Adrenal gland (tissue), 12 donors: ENCODE measurements around the gene TMEM236. TPM values are rescaled to one million over a fixed set of nuclear protein-coding genes. Genes with fewer than 3 reads are reported as not detected.
A peak's percentile ranks its signal among the peaks of the same experiment; 100 is the strongest.

Experiments
- DNase-seq, 7 donors: peaks; one replicate each; pipeline ENCODE4 v3.0.0-alpha.2; 2019 to 2020
- H3K27ac ChIP-seq, 5 donors: fragments of 200-600 bp; sonication (generic) in 4 of 5; 1 replicate in 3 of 5; 2 replicates in 2 of 5; pipeline versions ENCODE4 v1.5.1 to v1.8.0; 2016 to 2020; ENCODE audit warnings: mild to moderate bottlenecking in 1 of 5
- H3K27me3 ChIP-seq: fragments of 200-600 bp; 2 replicates; pipeline ENCODE4 v1.8.0; 2021
- H3K36me3 ChIP-seq, 2 donors: fragments of 200-600 bp; replicated peaks in 1 of 2; 1 replicate in 1 of 2; 2 replicates in 1 of 2; pipeline versions ENCODE4 v1.5.1 to v1.8.0; 2018 to 2022
- H3K4me1 ChIP-seq, 2 donors: fragments of 200-600 bp; replicated peaks in 1 of 2; 1 replicate in 1 of 2; 2 replicates in 1 of 2; pipeline versions ENCODE4 v1.5.1 to v1.8.0; 2018 to 2021
- H3K4me3 ChIP-seq, 4 donors: fragments of 200-600 bp; sonication (generic) in 3 of 4; one replicate each; pipeline ENCODE4 v1.5.1; 2016 to 2018
- H3K9me3 ChIP-seq, 3 donors: fragments of 200-600 bp; sonication (generic) in 1 of 3; replicated peaks in 1 of 3; 1 replicate in 2 of 3; 2 replicates in 1 of 3; pipeline versions ENCODE4 v1.5.1 to v1.8.0; 2016 to 2021
- POLR2A ChIP-seq, 2 donors: fragments of 450-650 bp; IDR thresholded peaks; one replicate each; pipeline ENCODE4 v1.6.1; 2017; ENCODE audit warnings: antibody characterized with exemption in 2 of 2, mild to moderate bottlenecking in 2 of 2, moderate library complexity in 1 of 2
- WGBS, 4 donors: extraction: QIAGEN DNeasy Blood & Tissue Kit in 2 of 4; methylation state at CpG; one replicate each; pipeline versions ENCODE4 v1.1.5 to v1.1.7; 2013 to 2017; 5-methylcytosine and 5-hydroxymethylcytosine counted together
- intact Hi-C, 2 donors: fragments of 100-400 bp; cut with DNase I; formaldehyde crosslinking; loops; one replicate each; pipeline versions ENCODE4 v1.14.1 to v1.15.0; 2022 to 2023
- polyA plus RNA-seq, 3 donors: library from polyadenylated mRNA; stranded (reverse); fragments of 200-250 nt in 2 of 3; fragments of 350-450 nt in 1 of 3; fragmentation: Illumina TruSeq in 1 of 3; extraction: RNeasy Lipid Tissue Mini Kit (QIAGEN cat#74804) in 1 of 3; gene quantifications; one replicate each; pipeline ENCODE4 v1.2.3, GENCODE V29; 2013 to 2014
- total RNA-seq, 9 donors: library from RNA; depleted of rRNA in 4 of 9; stranded (reverse); fragments of >200 nt in 4 of 9; fragments of 120-200 nt in 1 of 9; fragmentation: NEBNext Ultra II Directional in 1 of 9; extraction: Animal tissue kit (Norgen Biotek cat#: 25700) in 1 of 9; gene quantifications; one replicate each; pipeline versions ENCODE4 v1.1.0 to v1.2.4, GENCODE V29; 2013 to 2023
- TF ChIP-seq, protein P1 (sequence below), 6 experiments: fragments of 450-650 bp in 4 of 6; fragments of 200-600 bp in 2 of 6; sonication (generic) in 1 of 6; IDR thresholded peaks; 1 replicate in 5 of 6; 2 replicates in 1 of 6; pipeline versions ENCODE4 v1.5.1 to v1.8.0; 2016 to 2021; ENCODE audit warnings: antibody characterized with exemption in 6 of 6, mild to moderate bottlenecking in 2 of 6, moderate library complexity in 1 of 6
- donor health status: healthy with polysubstance abuse.
- donor health status: Bipolar disorder and iron deficiency.
- donor health status: DM: yes; HTN: yes; CAD: no.
- donor health status: DM: no; HTN: no; CAD: no.
- donor health status: DM: no; HTN: no; CAD: no.
- donor health status: DM: yes; HTN: yes; CAD: no.

The TMEM236 gene
- total and polyA plus RNA-seq, 12 donors = 0.24 to 2.8 (median 1.6) TPM

- no peaks in the 10 kb centered on the region for H3K9me3 ChIP-seq
- no peaks in the 10 kb centered on the region for H3K36me3 ChIP-seq
- intact Hi-C loops = no loop called here
- no peak overlapping the region for H3K27ac ChIP-seq
- H3K4me3 ChIP-seq = no peak overlapping the region
- peaks cover 0 to 24% of the 10 kb centered on the region in 2 donors for H3K4me1 ChIP-seq
- 79 to 94% (median 85%) methylated on average over 2 of the region's 2 CpGs for WGBS, 4 donors
- no peaks in the 10 kb centered on the region for H3K27me3 ChIP-seq
- TF ChIP-seq, protein P1, sequence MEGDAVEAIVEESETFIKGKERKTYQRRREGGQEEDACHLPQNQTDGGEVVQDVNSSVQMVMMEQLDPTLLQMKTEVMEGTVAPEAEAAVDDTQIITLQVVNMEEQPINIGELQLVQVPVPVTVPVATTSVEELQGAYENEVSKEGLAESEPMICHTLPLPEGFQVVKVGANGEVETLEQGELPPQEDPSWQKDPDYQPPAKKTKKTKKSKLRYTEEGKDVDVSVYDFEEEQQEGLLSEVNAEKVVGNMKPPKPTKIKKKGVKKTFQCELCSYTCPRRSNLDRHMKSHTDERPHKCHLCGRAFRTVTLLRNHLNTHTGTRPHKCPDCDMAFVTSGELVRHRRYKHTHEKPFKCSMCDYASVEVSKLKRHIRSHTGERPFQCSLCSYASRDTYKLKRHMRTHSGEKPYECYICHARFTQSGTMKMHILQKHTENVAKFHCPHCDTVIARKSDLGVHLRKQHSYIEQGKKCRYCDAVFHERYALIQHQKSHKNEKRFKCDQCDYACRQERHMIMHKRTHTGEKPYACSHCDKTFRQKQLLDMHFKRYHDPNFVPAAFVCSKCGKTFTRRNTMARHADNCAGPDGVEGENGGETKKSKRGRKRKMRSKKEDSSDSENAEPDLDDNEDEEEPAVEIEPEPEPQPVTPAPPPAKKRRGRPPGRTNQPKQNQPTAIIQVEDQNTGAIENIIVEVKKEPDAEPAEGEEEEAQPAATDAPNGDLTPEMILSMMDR (IDR thresholded peaks at IDR 0.05) = no peak
- no peak for TF ChIP-seq POLR2A (IDR thresholded peaks at IDR 0.05)
- DNase-seq = no peak
Observed at GRCh38 chr10:17781856-17782255, 29.9 kb downstream of the TMEM236 start.

- WGBS, 4 donors = 58 to 68% (median 63%) methylated on average over 16 of the region's 16 CpGs
- peaks cover 0 to 24% of the 10 kb centered on the region in 2 donors for H3K4me1 ChIP-seq
- TF ChIP-seq, protein P1 (IDR thresholded peaks at IDR 0.05) = no peak
- no peak for TF ChIP-seq POLR2A (IDR thresholded peaks at IDR 0.05)
- no peak overlapping the region for H3K4me3 ChIP-seq
- no peaks in the 10 kb centered on the region for H3K9me3 ChIP-seq
- peak in 3 of 7 donors; percentile 8 to 62 (median 24) for DNase-seq
- intact Hi-C loops = no loop called here
- H3K27me3 ChIP-seq = no peaks in the 10 kb centered on the region
- H3K27ac ChIP-seq = peak overlapping the region in 3 of 5 donors; percentile 14 to 36 (median 27)
- no peaks in the 10 kb centered on the region for H3K36me3 ChIP-seq
Observed at GRCh38 chr10:17782921-17783665, 31.1 kb downstream of the TMEM236 start.

GRCh38 chr10:17783751-17784150 lies 31.8 kb downstream of the TMEM236 start:
- no peak overlapping the region for H3K4me3 ChIP-seq
- TF ChIP-seq POLR2A (IDR thresholded peaks at IDR 0.05) = no peak
- TF ChIP-seq, protein P1 (IDR thresholded peaks at IDR 0.05) = no peak
- H3K4me1 ChIP-seq = peaks cover 0 to 24% of the 10 kb centered on the region in 2 donors
- peak overlapping the region in 3 of 5 donors; percentile 14 to 27 (median 17) for H3K27ac ChIP-seq
- WGBS, 4 donors = 48 to 63% (median 60%) methylated on average over 1 of the region's 1 CpG
- H3K36me3 ChIP-seq = no peaks in the 10 kb centered on the region
- intact Hi-C loops = no loop called here
- H3K9me3 ChIP-seq = no peaks in the 10 kb centered on the region
- DNase-seq = no peak
- no peaks in the 10 kb centered on the region for H3K27me3 ChIP-seq

GRCh38 chr10:17784688-17785087 lies 32.7 kb downstream of the TMEM236 start:
- Histone ChIP-seq H3K4me3 (no peak overlapping the region), H3K4me1 (peaks cover 0 to 24% of the 10 kb centered on the region in 2 donors), H3K9me3 (no peaks in the 10 kb centered on the region), H3K27me3 (no peaks in the 10 kb centered on the region), H3K27ac (peak overlapping the region in 4 of 5 donors; percentile 17 to 78 (median 48)), H3K36me3 (no peaks in the 10 kb centered on the region)
- intact Hi-C loops = no loop called here
- 44 to 52% (median 49%) methylated on average over 3 of the region's 3 CpGs for WGBS, 4 donors
- TF ChIP-seq POLR2A (IDR thresholded peaks at IDR 0.05) = no peak
- TF ChIP-seq, protein P1 (IDR thresholded peaks at IDR 0.05) = no peak
- no peak for DNase-seq
